OCI-LY1 (cell line): ENCODE data around the gene NR2F1.

Experiments
- H2AFZ ChIP-seq: fragments of 200-600 bp; sonication (generic), shearing (Covaris generic); 2 replicates; pipeline ENCODE4 v1.6.0; 2014; ENCODE audit warnings: antibody characterized with exemption, mild to moderate bottlenecking, low read length
- H3F3A ChIP-seq: fragments of 200-600 bp; sonication (generic), shearing (Covaris generic); 2 replicates; pipeline ENCODE4 v1.6.0; 2014; ENCODE audit warnings: mild to moderate bottlenecking, antibody characterized with exemption, low read length, moderate library complexity; ENCODE audit not compliant: insufficient read depth
- H3K27ac ChIP-seq: fragments of 200-600 bp; sonication (generic); 2 replicates; pipeline ENCODE4 v1.5.1; 2014; ENCODE audit warnings: low read length, mixed run types, mild to moderate bottlenecking, low read depth; ENCODE audit not compliant: poor library complexity, severe bottlenecking
- H3K27me3 ChIP-seq: fragments of 200-600 bp; sonication (generic); 2 replicates; pipeline ENCODE4 v1.6.0; 2014; ENCODE audit warnings: antibody characterized with exemption, mild to moderate bottlenecking, low read length, moderate library complexity; ENCODE audit not compliant: insufficient read depth
- H3K36me3 ChIP-seq: fragments of 200-600 bp; sonication (generic); 2 replicates; pipeline ENCODE4 v1.6.1; 2014; ENCODE audit warnings: mild to moderate bottlenecking, antibody characterized with exemption, low read length, moderate library complexity, mixed read lengths; ENCODE audit not compliant: insufficient read depth
- H3K4me1 ChIP-seq: fragments of 200-600 bp; sonication (generic); 2 replicates; pipeline ENCODE4 v1.5.1; 2014; ENCODE audit warnings: mild to moderate bottlenecking, low read length, moderate library complexity; ENCODE audit not compliant: insufficient read depth, severe bottlenecking
- H3K4me2 ChIP-seq: fragments of 200-600 bp; sonication (generic), shearing (Covaris generic); 2 replicates; pipeline ENCODE4 v1.6.1; 2014; ENCODE audit warnings: low read length
- H3K4me3 ChIP-seq: fragments of 200-600 bp; sonication (generic); 2 replicates; pipeline ENCODE4 v1.5.1; 2014; ENCODE audit warnings: low read length, low read depth, mild to moderate bottlenecking, mixed read lengths; ENCODE audit not compliant: poor library complexity, severe bottlenecking
- H3K79me2 ChIP-seq: fragments of 200-600 bp; shearing (Covaris generic); 2 replicates; pipeline ENCODE4 v1.6.1; 2016; ENCODE audit warnings: mixed run types, low read length, mixed read lengths; ENCODE audit not compliant: insufficient read depth
- H3K9ac ChIP-seq: fragments of 200-600 bp; sonication (generic), shearing (Covaris generic); 2 replicates; pipeline ENCODE4 v1.6.1; 2014; ENCODE audit warnings: mild to moderate bottlenecking, low read length, mixed read lengths
- H3K9me2 ChIP-seq: fragments of 200-600 bp; sonication (generic), shearing (Covaris generic); 2 replicates; pipeline ENCODE4 v1.6.1; 2014; ENCODE audit warnings: low read depth, mild to moderate bottlenecking, low read length, mixed read lengths
- H3K9me3 ChIP-seq: fragments of 200-600 bp; shearing (Covaris generic); 2 replicates; pipeline ENCODE4 v1.6.1; 2014; ENCODE audit warnings: low read length, mixed read lengths
- H4K20me1 ChIP-seq: fragments of 200-600 bp; sonication (generic), shearing (Covaris generic); 2 replicates; pipeline ENCODE4 v1.6.0; 2016; ENCODE audit warnings: mild to moderate bottlenecking, low read length; ENCODE audit not compliant: insufficient read depth
- CTCF ChIP-seq: fragments of 200-600 bp; sonication (generic), shearing (Covaris generic); IDR thresholded peaks from 2 replicates; pipeline ENCODE4 v1.5.1; 2017; ENCODE audit warnings: mild to moderate bottlenecking, antibody characterized with exemption, low read length, moderate library complexity, mixed read lengths
- EZH2 ChIP-seq: fragments of 200-600 bp; sonication (generic), shearing (Covaris generic); IDR thresholded peaks from 2 replicates; pipeline ENCODE4 v1.8.0; 2017; ENCODE audit warnings: borderline replicate concordance, mixed run types, mild to moderate bottlenecking, antibody characterized with exemption, low read length, moderate library complexity, mixed read lengths

The NR2F1 gene

GRCh38 chr5:93604644-93605515 lies 21.9 kb downstream of the NR2F1 start:
- TF ChIP-seq EZH2 = no peak
- no peak for TF ChIP-seq CTCF
- Histone ChIP-seq H3K9me2 (no peaks in the 10 kb centered on the region), H3K36me3 (no peaks in the 10 kb centered on the region), H3K27me3 (no peaks in the 10 kb centered on the region; the same call in 1 of the 2 replicates), H3K4me3 (no peak overlapping the region), H4K20me1 (no peaks in the 10 kb centered on the region), H3F3A (no peaks in the 10 kb centered on the region), H2AFZ (no peak overlapping the region), H3K9ac (no peak overlapping the region), H3K4me2 (no peak overlapping the region), H3K27ac (no peak overlapping the region), H3K4me1 (no peaks in the 10 kb centered on the region), H3K79me2 (no peaks in the 10 kb centered on the region), H3K9me3 (no peaks in the 10 kb centered on the region)

GRCh38 chr5:93606382-93606752 lies 23.3 kb downstream of the NR2F1 start:
- Histone ChIP-seq H3K36me3 (no peaks in the 10 kb centered on the region), H4K20me1 (no peaks in the 10 kb centered on the region), H3K4me3 (no peak overlapping the region), H3K27me3 (no peaks in the 10 kb centered on the region; the same call in 1 of the 2 replicates), H3K4me2 (no peak overlapping the region), H3K79me2 (no peaks in the 10 kb centered on the region), H3K27ac (no peak overlapping the region), H2AFZ (no peak overlapping the region), H3K4me1 (no peaks in the 10 kb centered on the region), H3K9me2 (no peaks in the 10 kb centered on the region), H3F3A (no peaks in the 10 kb centered on the region), H3K9me3 (no peaks in the 10 kb centered on the region), H3K9ac (no peak overlapping the region)
- no peak for TF ChIP-seq CTCF
- no peak for TF ChIP-seq EZH2

- no peaks in the 10 kb centered on the region for H3F3A ChIP-seq
- H3K79me2 ChIP-seq = no peaks in the 10 kb centered on the region
- no peak overlapping the region for H2AFZ ChIP-seq
- H3K9ac ChIP-seq = no peak overlapping the region
- no peaks in the 10 kb centered on the region for H3K36me3 ChIP-seq
- H3K27me3 ChIP-seq = no peaks in the 10 kb centered on the region; the same call in 1 of the 2 replicates
- no peak overlapping the region for H3K4me3 ChIP-seq
- H3K4me2 ChIP-seq = no peak overlapping the region
- no peak overlapping the region for H3K27ac ChIP-seq
- H3K4me1 ChIP-seq = no peaks in the 10 kb centered on the region
- no peaks in the 10 kb centered on the region for H3K9me2 ChIP-seq
- TF ChIP-seq EZH2 = no peak
- TF ChIP-seq CTCF = peak; percentile 80
- H4K20me1 ChIP-seq = no peaks in the 10 kb centered on the region
- H3K9me3 ChIP-seq = no peaks in the 10 kb centered on the region
These were observed 24.6 kb downstream of the NR2F1 start for GRCh38 chr5:93607367-93608258.
